NCI-H446 (cell line): Measurements from ENCODE around the gene MAP3K20.
"Not testable (repeated sequence)": the region's sequence is repeated elsewhere in the genome, so short reads cannot be mapped to it uniquely, and the experiment has no call there.

Source experiments
- DNase-seq, 2 experiments: peaks; one replicate each; lab custom pipeline; 2025; lab: John Stamatoyannopoulos, UW

The MAP3K20 gene

GRCh38 chr2:173087214-173087581, 11.6 kb downstream of the MAP3K20 start:
- no peak for DNase-seq

- no peak for DNase-seq
Observed at GRCh38 chr2:173087793-173088496, 12.3 kb downstream of the MAP3K20 start.

GRCh38 chr2:173090276-173090877, 14.7 kb downstream of the MAP3K20 start:
- DNase-seq: no peak

- DNase-seq: no peak
Observed at GRCh38 chr2:173090973-173091660, 15.5 kb downstream of the MAP3K20 start.

GRCh38 chr2:173091910-173092309, 16.3 kb downstream of the MAP3K20 start:
- no peak for DNase-seq

- no peak for DNase-seq
Observed at GRCh38 chr2:173092844-173093402, 17.3 kb downstream of the MAP3K20 start.

- DNase-seq: not testable (repeated sequence)
Observed at GRCh38 chr2:173093617-173094016, 18.0 kb downstream of the MAP3K20 start.

GRCh38 chr2:173094731-173095130, 19.1 kb downstream of the MAP3K20 start:
- DNase-seq: no peak

GRCh38 chr2:173095356-173095755, 19.7 kb downstream of the MAP3K20 start:
- DNase-seq: no peak

- no peak for DNase-seq
Observed at GRCh38 chr2:173099271-173099670, 23.6 kb downstream of the MAP3K20 start.

- DNase-seq: no peak
Observed at GRCh38 chr2:173099804-173100203, 24.2 kb downstream of the MAP3K20 start.

GRCh38 chr2:173101687-173102086, 26.0 kb downstream of the MAP3K20 start:
- no peak for DNase-seq

- no peak for DNase-seq
Observed at GRCh38 chr2:173104156-173104555, 28.5 kb downstream of the MAP3K20 start.

- DNase-seq: no peak
Observed at GRCh38 chr2:173106959-173107628, 31.4 kb downstream of the MAP3K20 start.

GRCh38 chr2:173107629-173108022, 32.0 kb downstream of the MAP3K20 start:
- DNase-seq: no peak

- no peak for DNase-seq
Observed at GRCh38 chr2:173109253-173110188, 33.9 kb downstream of the MAP3K20 start.

- DNase-seq: peak; percentile 20 to 36
Observed at GRCh38 chr2:173117678-173118077, 42.0 kb downstream of the MAP3K20 start.

- DNase-seq: peak in 1 of 2 experiments; percentile 23
Observed at GRCh38 chr2:173118395-173118794, 42.7 kb downstream of the MAP3K20 start.

GRCh38 chr2:173119069-173119807, 43.6 kb downstream of the MAP3K20 start:
- peak; percentile 94 to 97 for DNase-seq

- no peak for DNase-seq
Observed at GRCh38 chr2:173119944-173120343, 44.3 kb downstream of the MAP3K20 start.
